Hematopoietic multipotent progenitor cell (in vitro differentiated cells): ENCODE measurements around the gene CD55. TPM values are rescaled to one million over a fixed set of nuclear protein-coding genes. Genes with fewer than 3 reads are reported as not detected.

Experiments
- DNase-seq, 3 donors: peaks; one replicate each; pipeline ENCODE4 v3.0.0-alpha.2; 2011 to 2015; ENCODE audit warnings: low read depth in 2 of 3, low spot score in 2 of 3
- total RNA-seq: library from RNA; depleted of rRNA; stranded (reverse); fragments of >200 nt; gene quantifications from one replicate; pipeline ENCODE4 v1.2.3, GENCODE V29; 2012

CD55 gene
- total RNA-seq, 1 donor = 40.7 TPM

DNA sequence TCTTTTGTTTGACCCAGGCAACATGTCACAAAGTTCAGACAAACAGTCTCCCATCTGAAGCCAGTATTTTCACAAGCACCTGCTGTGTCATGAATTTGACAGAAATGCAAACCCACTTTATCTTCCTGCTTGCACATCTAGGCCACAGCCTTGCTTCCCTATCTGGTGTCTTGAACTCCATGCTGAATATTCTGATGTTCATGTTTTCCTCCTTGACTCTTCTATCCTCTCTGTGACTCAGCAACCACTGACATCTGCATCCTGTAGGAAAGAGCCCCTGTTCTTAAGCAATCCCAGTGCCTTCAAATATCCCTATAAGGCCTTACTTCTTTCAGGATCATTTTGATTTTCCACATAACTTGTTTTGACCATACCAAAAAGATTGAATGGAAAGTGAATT, 6.5 kb downstream of the CD55 start:
- peak in 1 of 3 donors; percentile 34 for DNase-seq

DNA sequence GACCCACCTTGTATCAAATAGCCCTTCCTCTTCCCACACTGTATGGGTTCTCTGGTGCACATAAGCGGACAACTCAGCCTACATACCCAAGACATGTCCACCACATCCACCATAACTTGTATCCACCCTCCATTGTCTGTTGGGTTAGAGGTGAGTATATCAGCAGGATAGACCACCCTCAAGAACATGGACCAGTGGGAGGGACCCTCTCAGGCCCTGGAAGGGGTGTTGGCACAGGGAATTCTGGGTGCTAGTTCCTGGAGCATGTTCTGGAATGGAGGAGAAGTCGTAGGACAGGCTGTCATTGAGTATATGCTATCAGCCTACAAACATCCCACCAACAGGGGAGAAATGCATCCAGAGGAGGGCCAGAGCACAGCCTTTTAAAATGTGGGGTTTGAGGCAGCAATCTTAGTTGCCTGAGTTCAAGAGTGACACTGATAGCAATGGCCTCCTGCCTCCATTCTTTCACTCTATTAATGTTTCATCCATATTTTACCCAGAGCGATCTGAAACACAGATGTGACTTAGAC, 7.5 kb downstream of the CD55 start:
- DNase-seq = no peak

DNA sequence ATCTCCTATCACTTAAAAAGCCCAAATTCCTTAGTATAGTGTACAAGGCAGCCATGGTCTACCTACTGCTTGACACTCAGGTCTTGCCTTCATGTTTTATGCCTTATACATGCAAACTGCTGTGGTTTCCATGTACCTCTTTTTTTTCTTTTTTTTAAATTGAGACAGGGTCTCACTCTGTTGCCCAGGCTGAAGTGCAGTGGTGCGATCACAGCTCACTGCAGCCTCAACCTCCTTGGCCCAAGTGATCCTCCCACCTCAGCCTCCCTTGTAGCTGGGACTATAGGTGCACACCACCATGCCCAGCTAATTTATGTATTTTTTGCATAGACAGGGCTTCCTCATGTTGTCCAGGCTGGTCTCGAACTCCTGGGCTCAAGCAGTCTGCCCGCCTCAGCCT, 8.0 kb downstream of the CD55 start:
- DNase-seq = no peak

DNA sequence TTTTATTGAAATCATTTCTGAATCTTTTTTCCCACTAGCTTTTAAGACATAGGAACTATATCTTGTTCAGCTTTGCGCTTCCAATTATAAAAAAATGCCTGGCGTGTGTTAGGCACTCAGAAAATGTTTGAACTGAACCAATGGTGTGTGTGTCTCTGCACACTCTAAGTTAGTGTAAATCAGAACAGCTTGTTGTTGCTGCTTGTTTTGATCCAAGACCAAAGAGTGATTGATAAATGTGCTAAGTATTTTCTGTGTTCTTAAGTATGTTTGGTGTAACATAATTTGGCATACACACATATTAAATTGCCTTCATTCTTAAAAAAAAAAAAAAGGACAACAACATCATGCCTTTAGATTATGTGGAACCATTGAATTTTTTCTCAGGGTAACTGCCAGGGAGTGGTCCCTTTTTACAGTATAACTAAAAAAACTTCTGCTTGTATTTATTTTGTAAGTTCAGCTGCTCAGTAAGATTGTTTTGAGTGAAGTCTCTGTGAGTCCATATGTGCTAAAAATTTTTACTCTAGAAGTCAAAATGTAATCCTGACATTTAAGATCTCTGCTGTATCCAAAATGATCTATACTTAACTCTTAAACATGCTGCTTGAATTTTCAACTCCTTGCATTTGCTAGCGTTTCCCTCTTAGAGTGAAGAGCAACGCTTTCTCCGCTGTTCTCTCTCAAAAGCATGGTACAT, 8.7 kb downstream of the CD55 start:
- no peak for DNase-seq

DNA sequence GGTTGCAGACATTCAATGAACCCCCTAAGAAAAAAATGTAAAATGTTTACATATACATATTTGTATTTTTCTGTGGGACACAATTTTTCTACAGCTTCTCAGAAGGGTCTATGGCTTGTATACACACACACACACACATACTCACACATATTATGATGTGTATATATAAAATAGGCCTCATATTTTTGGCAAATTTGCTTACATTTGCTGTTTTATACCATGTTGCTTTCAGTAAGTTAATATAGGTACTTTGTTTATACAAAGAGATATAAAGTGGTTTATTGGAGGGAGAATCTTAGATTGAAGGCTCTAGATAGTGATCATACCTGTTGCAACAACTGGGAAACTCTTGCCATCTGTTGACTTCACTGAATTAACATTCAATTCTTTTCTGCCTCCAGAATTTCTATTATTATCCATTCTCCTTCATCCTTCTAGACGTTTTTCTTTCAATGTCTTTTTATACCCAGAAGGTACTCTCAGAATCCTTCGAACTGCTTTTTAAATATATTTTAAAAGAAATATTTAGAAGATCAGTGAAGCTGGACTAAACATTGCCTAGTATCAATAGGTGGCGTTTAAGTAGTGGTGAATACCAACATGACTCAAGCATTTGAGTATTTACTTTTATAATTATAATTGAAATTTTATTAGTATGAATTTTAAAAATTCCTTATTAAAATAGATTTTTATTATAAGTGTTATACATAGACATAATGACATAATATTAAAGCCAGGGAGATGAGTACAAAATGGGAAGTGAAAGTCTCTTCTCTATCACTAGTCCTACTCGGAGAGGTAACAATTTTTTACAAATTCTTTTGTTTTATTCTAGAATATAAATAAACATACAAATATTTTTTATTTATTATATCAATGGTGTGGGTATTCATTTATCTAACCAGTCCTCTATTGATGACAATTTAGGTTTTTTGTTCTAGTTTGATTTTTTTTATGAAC, 10.2 kb downstream of the CD55 start:
- DNase-seq = no peak

DNA sequence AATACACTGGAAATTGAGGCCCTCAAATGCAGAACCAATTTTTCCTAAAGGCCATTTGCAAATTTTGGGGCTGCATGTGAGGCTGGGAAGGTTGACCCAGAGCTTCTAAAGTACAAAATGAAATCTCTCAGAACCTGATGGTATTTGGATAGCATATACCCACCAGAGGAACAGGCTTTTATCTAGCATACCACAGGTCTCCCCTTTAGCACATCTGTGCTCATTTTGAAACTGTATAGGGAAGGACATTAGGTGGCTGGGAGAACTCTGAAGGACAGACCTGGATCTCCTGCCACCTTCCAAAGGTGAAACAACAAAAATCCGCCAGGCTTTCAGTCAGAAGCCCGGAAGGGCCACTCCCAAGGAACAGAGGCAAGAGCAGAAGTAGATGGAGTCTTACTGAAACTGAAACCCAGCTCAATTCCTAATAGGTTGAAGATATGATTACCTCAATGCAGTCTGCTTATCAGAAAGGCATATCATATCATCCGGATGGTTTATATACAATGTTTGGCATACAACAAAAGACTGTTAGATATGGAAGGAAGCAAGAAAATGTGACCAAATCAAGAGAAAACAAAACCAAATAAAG, 11.6 kb downstream of the CD55 start:
- DNase-seq = no peak

DNA sequence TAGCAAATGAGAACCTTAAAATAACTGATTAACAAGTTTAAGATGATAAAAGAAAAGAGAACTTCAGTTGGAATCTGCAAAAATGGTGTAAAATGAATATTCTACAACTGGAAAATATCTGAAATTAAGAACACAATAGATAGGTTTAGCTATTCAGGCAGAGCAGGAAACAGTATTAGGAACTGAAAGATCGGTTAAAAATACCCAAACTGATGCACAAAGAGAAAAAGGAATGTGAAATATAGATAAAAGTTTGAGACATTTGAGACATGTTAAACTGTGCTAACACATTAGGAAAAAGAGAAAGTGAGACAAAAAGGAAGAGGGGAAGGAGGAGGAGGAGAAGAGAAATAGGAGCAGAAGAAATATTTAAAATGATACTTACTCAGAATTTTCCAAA, 12.1 kb downstream of the CD55 start:
- no peak for DNase-seq

DNA sequence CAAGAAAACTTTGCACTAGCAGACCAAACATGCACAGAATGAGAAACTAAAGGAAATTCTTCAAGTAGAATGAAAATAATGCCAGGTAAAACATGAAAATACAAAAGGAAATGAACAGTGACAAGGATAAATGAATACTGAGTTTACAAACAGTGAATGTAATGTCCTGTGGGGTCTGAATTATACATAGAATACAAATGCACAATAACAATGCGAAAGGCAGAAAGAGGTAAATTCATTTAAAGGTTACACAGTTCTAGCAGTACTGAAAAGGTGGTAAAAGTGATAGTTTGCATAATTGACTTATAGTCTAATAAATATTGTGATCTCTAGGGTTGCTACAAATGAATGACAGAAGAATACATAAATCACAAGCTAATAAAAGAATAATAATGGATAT, 12.9 kb downstream of the CD55 start:
- no peak for DNase-seq

DNA sequence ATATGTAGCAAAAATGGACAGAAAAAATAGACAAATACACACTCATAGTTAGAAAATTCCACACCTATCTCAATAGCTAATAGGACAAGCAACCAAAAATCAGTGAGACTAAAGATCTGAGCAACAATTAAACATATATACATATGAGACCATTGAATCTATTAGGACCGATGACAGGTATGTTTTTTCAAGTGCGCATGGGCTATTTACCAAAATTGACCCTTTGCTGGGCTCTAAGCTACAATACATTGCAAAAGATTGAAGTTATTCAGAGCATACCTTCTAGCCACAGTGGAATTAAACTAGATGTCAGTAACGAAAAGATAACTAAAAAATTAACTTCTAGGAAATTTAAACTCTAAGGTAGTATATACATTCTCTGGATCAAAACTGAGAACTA, 13.7 kb downstream of the CD55 start:
- DNase-seq = no peak

DNA sequence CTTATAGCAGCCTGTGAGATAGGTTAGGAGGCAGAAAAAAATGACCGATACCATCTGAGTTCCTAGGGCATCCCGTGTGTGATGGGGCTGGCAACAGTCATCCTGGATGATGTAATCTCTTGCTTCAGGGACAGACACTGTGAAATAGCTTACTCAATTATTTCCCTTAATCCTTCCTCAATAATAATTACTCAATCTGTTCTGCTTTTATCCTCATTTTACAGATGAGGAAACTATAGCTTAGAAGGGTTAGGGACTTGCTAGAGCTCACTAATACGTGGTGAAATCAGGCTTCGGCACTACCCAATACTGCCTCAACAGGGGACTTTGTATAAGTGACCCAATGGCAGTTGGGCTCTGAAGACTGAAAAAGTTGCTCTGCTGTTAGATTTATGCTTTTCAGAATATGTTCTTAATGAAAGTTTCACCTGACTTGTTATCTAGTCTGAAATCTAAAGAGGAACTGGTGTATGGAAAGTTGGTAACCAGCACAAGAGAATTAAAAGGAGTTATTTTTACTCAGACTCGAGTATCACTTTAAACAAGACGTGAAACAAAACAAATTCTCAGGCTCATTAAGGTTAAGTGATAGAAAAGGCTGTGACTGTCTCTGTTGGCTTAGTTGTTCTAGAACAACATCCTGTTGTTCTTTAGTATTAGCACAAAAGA, 14.4 kb downstream of the CD55 start:
- peak in 1 of 3 donors; percentile 57 for DNase-seq

DNA sequence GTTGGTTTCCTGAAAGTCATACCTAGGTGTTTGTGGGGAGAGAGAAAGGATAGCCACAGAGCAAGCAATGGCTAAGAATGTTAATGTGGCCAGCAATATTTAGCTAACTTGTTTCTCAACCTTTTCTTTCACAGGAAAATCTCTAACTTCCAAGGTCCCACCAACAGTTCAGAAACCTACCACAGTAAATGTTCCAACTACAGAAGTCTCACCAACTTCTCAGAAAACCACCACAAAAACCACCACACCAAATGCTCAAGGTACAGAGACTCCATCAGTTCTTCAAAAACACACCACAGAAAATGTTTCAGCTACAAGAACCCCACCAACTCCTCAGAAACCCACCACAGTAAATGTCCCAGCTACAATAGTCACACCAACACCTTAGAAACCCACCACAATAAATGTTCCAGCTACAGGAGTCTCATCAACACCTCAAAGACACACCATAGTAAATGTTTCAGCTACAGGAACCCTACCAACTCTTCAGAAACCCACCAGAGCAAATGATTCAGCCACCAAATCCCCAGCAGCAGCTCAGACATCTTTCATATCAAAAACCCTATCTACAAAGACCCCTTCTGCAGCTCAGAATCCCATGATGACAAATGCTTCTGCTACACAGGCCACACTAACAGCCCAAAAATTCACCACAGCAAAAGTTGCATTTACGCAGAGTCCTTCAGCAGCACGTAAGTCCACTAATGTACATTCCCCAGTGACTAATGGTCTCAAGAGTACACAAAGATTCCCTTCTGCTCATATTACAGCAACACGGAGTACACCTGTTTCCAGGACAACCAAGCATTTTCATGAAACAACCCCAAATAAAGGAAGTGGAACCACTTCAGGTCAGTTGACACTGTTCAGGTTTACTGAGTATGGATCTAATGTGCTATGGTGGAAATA, 15.3 kb downstream of the CD55 start:
- DNase-seq = peak in 2 of 3 donors; percentile 51 to 54

DNA sequence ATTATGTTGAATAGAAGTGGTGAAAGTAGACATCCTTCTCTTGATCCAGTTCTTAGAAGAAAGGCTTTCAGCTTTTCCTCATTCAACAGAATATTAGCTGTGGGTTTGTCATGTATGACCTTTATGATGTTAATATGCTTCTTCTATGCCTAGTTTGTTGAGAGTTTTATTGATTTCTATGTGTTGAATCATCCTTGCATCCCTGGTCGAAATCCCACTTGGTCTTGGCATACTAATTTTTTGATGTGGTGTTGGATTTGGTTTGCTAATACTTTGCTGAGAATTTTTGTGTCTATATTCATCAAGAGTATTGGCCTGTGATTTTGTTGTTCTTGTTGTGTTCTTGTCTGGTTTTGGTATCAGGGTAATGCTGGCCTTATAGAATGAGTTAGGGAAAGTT, 20.9 kb downstream of the CD55 start:
- no peak for DNase-seq

DNA sequence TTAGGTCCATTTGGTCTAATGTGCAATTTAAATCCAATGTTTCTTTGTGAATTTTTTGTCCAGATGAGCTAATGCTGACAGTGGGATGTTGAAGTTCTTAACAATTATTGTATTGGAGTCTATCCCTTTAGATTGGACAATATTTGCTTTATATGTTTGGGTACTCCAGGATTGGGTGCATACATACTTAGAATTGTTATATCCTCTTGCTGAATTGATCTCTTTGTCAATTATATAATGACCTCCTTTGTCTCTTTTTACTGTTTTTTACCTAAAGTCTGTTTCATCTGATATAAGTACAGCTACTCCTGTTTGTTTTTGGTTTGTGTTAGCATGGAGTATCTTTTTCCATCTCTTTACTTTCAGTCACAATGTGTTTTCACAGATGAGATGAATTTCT, 22.2 kb downstream of the CD55 start:
- no peak for DNase-seq

DNA sequence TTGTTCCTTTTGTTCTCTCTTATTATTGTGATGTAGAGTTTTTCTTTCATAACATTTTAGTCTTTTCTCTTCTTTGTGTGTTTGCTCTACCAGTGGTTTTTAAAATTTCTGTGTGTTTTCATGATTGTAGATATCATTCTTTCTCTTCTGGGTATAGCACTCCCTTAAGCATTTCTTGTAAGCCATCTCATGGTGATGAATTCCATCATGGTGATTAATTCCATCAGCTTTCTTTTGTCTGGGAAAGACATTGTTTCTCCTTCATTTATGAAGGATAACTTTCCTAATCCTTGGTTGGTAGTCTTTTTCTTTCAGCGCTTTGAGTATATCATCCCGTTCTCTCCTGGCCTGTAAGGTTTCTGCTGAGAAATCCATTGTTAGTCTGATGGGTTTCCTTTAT, 22.7 kb downstream of the CD55 start:
- DNase-seq = no peak

DNA sequence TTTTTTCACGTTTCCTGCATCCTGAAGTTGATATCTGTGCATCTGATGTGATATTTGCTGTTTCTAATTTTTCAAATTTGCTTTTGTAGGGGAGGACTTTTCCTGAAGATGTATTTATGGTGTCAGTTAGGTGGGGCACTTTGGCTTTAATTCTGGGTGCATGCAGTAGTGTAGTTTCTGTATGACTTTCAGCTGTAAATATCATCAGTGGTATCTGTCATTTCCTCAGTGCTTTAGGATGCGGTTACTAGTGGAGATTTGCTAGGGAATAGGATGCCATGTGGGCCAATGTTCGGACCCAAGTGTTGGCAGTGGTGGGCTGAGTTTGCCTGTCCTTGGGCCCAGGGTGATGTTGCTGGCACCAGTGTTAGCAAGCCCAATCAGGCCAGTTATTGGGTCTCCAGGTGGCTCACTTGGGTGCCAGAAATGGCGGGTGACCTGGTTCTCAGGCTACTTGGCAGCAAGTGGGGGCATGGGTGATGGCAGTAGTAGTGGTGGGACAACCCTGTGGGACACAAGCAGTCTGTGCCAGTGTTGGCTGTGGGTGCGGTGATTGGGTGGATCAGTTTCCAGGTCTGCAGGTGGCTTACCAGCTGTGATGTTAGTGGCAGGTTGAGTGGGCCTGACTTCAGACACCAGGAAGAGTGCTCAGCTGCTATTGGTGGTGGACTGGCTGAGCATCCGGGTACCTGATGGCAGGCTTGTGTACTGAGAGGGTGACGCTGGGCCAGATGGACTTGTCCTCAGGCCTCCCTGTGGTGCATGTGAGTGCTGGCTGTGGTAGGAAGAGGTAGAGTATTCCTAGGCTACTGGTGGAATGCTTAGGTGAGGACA, 24.4 kb downstream of the CD55 start:
- DNase-seq = no peak

DNA sequence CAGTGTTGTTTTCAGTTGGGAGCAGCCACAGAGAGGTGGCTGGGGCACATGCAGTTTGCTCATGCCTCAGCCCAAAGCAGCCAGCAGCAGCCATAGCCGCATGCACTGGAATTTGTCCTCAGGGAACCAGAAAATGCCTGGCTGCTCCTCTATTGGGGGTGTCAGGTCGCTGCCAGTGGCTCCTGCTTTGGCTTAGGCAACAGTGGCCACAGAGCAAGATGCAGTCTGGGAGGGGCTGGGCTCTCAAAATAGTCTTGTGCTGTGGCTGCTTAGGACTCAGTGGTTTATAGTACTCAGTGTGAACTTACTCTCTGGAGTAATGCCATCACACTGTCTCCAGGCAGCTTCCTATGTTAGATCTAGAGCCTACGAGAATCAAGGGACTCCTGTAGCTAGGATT, 25.0 kb downstream of the CD55 start:
- no peak for DNase-seq

DNA sequence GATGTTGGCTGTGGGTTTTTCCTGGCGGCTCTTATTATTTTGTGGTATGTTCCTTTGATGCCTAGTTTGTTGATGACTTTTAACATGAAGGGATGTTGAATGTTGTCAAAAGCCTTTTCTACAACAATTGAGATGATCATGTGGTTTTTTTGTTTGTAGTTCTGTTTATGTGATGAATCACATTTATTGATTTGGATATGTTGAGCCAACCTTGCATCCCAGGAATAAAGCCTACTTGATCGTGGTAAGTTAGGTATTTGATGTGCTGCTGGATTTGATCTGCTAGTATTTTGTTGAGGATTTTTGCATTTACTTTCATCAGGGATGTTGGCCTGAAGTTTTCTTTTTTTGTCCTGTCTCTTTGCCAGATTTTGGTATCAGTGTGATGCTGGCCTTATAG, 28.5 kb downstream of the CD55 start:
- no peak for DNase-seq

DNA sequence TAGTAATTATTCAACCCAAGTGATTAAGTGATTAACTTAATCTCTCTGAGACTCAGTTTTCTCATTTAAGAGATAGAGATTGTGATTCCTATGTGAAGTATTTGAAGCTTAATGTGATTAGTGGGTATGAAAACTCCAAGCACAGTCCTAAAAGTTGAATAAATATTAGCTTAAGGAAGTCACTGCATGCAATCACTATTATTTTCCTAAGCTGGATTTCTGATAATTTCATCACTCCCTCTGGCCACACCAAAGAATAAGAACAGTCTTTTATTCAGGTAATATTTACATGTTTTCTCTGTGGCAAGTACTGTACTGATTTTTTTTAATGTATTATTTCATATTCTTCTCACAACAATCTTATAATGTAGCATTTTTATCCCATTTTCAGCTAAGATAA, 31.1 kb downstream of the CD55 start:
- DNase-seq = no peak

DNA sequence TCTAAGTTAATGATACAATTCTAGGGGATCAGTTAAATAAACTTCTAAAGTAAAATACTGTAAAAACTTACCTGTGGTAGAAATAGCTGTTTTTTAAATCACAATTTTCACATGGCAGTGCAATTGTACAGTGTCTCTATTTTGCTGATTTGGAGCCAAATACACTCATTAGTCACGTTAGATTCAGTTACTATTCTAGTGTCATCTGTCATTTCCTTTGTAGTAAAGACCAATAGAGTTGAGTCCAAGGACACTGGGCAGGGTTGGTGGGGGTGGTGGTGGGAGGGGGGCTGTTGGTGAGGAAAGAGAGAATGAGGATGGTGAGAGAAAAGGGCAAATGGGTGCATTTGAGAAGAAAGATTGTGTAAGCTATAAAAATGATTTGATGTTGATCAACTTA, 33.6 kb downstream of the CD55 start:
- DNase-seq = no peak
